ENCODE data around the gene USP22.

Gene USP22

GRCh38 chr17:21018894-21019293 is 23.9 kb downstream of the USP22 start:
- DNase-seq: no peak

- DNase-seq: no peak
These were observed 24.9 kb downstream of the USP22 start for GRCh38 chr17:21017861-21018260.

- DNase-seq: no peak
These were observed 25.6 kb downstream of the USP22 start for GRCh38 chr17:21017256-21017655.

- no peak for DNase-seq
These were observed 26.0 kb downstream of the USP22 start for GRCh38 chr17:21016826-21017225.

- DNase-seq: no peak
These were observed 27.2 kb downstream of the USP22 start for GRCh38 chr17:21015564-21015963.

DNA sequence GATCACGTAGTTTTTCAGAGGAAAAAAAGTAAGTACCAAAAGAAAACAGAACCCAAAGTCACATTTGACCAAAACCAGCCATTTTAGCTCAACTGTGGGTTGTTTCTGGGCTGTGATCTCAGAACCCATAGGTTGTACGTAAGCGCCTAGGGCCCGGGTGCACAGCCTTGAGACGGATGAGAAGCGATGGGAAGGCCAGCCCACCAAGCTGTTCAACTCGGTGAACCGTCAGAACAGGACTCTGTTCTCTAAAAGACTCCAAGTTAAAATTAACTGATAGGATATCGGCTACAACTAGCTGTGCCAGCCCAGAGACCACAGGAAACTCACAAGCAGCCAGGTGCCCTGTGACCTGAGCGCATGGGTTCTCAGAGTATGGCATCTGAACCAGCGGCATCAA is 28.3 kb downstream of the USP22 start:
- DNase-seq: no peak

GRCh38 chr17:21013983-21014382 is 28.8 kb downstream of the USP22 start:
- no peak for DNase-seq

DNA sequence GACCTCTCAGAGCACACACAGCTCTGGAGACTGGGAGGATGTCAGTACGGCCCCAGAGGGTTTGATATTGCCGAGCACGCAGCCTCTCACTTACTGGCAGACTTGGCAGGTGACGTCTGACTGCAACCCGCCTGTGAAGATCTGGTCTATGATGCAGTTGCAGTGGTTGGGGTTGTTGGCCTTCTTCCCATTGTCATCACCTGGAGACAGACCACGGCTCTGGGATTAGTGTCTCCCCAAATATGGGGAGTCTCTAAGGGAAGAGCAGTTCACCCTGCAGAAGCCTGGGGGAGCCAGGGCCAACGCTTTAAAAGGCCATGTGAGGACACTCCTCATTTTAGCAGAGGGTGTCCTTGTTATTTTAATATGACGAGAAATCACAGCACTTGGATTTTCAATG is 30.1 kb downstream of the USP22 start:
- no peak for DNase-seq

- no peak for DNase-seq
These were observed 31.9 kb downstream of the USP22 start for GRCh38 chr17:21010705-21011596.

DNA sequence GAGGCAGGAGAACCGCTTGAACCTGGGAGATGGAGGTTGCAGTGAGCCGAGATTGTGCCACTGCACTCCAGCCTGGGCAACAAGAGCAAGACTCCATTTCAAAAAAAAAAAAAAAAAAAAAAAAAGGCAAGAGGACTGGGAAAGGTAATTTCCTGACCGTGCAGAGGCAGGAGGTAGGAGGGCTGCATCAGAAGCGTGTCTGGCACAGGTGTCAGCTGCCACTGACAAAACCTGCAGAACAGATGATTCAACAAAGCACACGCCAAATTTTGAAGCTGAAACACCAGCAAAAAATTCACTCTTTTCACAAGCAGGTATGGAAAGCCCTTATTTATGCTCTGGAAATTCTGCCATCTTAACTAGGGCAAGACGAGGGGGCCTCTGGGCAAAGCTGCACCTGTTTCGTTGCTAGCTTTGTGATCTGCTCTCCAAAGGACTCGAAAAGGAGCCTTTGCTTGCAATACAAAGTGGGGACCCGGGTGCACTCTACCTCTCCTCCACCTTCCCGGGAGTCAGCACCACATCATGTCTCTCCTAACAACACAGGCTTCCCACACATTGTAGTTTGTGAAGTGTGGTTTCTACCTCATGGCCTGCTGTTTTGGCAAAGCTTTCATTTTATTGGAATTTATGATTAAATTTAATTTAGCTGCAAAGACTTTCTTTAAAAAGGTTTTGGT is 33.7 kb downstream of the USP22 start:
- no peak for DNase-seq

DNA sequence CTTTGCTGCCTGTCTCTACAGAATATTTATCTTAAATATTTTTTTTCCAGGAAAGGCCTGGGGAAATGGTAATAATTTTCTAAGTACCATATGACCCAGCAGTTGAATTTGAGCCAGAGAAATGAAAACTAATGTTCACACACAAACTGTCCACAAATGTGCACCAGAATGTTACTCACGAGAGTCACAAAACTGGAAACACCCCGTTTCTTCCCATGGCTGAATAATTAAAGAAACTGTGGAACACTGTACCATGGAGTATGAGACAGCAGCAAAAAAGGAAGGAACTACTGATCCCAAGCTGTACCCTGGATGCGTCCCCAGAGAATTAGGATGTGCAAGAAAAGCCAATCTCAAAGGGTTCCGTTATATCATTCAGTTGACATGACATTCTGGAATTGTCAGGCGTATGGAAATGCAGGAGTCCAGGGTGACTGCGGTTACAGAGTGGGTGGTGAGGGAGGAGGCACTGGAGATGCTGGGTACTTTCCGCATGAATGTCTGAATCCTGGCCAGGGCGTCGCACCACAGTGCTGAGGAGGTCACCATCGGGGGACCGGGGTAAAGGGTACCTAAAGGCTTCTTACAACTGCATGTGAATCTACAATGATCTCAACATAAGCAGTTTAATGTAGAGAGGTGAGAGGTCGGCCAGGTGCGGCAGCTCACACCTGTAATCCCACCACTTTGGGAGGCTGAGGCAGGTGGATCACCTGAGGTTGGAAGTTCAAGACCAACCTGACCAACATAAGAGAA is 34.5 kb downstream of the USP22 start:
- no peak for DNase-seq

DNA sequence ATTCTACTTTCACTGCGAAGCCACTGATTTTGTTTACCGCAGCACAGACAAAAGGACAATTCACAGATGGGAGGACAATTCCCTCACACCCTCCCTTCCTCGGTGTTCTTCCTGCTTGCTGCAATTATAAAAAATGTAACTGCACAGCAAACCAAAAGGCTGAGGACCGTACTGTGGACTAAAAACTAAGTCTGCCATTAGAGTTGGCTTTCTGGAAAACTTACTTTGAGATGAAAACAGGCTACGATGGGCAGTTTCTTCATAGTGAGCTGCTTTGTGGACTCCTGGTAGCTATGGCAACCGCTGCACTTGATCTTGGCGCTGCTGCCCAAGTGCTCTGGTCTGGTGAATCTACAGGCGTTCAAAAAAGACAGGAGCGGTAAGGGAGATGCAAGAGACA is 35.2 kb downstream of the USP22 start:
- no peak for DNase-seq

- no peak for DNase-seq
These were observed 37.0 kb downstream of the USP22 start for GRCh38 chr17:21005803-21006202.

DNA sequence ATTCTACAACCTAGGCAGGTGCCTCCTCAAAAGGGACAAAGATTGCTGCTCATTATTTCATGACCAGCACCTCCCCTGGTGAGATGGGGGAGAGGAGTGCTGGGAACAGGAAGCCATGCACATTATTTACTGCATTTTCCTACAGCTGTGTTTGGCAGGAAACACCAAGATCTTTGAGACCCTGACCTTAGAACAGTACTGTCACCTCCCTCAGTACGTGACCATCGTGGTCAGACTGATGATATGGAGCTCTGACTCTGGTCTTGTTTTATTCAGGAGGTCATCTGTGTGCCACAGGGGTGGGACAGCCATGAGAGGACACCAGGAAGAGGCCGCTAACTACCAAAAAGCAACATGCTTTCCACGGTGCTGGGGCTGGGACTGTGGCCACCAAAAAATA is 37.4 kb downstream of the USP22 start:
- no peak for DNase-seq

GRCh38 chr17:21004016-21004930 is 38.5 kb downstream of the USP22 start:
- no peak for DNase-seq

DNA sequence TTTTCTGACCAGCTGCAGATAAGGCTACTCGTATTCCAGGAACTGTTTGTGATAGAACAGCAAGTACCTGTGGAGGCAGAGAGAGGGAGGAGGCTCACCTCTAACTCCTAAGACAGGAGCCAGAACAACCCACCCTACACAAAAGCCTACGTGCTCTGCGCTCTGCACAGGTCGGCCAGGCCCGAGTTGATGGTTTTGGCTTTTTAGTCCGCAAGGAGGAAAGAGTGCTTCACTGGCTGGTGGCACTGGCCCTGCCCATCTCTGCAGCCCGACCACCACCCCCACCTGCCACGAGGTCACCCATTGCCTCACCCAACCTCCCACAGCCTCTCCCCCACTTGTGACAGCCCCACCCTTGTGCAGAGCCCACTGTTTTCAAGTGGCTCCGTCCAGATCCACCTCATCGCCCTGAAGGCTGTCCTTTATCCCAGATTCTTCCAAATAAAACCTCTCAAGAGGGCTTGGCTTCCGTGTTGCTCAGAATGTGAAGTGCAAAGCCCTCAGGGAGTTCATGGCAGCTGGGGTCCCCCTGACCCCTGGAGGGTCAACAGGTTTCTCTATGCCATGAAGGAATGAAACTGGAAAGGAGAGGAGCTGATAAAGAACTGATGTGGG is 39.7 kb downstream of the USP22 start:
- no peak for DNase-seq

DNA sequence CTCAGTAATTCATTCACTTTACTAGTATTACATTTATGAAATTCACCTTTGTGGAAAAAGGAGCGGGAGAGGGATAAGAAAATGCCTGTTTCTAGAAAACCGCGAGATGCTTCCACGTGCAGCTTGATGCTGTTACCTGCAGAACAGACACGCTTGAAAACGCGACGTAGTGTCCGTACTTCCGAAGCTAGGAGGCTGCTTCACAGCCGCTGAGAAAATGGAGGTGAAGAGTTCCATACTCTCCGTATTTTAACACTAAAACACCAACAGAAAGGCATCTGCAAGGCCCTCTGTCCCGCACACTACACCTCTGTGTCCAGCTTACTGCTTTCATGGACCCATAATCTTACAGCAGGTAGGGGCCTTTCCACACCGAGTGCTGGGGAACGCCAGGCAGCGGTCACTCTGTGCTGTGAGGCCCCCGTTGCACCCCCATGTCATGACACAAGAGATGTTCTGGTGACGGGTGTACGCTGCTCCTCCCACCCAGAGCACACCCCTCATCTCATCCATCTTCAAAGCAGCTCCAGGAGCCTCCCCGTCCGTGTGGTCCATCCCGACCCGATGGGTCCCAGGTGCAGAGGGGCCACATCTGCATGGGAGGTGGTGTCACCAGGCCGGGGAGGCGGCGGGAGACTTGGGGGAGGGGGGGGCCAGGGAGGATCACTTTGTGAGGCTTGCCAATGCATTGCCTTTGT is 40.4 kb downstream of the USP22 start:
- DNase-seq: no peak

DNA sequence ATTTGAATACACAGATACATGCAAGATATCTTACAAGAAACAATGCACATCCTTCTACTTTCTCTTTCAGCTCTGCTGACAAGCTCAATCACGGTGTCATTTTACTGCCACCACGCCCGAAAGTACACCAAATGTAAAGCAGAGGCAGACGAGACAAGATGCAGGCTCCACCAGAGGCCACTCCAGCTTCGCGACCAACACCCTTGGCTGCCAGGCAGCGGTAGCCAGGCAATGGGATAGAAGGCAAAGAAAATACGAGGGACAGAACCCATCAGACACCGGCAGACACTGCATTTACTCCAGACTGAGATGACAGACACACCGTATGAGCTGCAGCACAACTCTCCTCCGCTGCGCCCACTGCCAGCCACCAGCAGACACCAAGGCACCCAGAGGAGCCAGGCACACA is 41.0 kb downstream of the USP22 start:
- DNase-seq: no peak

GRCh38 chr17:21001111-21001812 is 41.5 kb downstream of the USP22 start:
- no peak for DNase-seq

DNA sequence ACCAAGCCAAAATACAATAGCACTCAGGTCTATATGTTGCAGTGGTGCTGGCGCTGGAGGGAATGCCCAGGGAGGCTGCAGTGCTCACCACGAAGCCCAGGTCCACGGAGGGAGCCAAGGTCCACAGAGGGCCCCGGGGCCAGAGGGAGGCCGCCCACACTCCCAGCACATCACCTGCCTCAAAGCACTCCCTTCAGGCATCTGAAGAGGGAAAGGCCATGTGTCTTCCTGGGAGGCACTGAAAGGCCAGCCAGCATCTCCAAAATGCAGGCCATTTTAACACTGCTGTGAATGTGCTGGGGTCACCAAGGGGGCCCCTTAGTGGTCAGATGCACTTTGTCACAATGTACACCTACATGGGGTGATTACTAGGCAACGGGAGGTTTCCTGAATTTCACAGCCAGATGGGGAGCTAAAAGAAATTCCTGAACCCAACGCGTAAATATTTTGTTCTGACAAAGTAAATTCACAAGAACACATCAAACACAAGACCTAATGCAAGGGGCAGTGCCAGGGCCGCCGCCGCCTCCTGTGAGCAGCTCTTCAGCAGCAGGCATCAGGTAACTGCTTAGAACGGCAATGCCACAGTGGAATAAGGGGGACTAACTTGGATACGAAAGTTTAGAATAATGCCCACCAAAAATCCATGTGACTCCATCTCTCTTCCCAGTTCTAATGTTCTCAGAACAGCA is 42.8 kb downstream of the USP22 start:
- DNase-seq: no peak

Measured in islet precursor cell (in vitro differentiated cells).